SJCRH30 (cell line): Measurements from ENCODE around the gene PODXL2. TPM values are rescaled to one million over a fixed set of nuclear protein-coding genes. Genes with fewer than 3 reads are reported as not detected.

Experiments
- DNase-seq, 2 experiments: peaks; one replicate each; pipeline ENCODE4 v3.0.0-alpha.2; 2015 to 2020
- H3K27ac ChIP-seq: fragments of 250-450 bp; sonication (Bioruptor Pico); 2 replicates; pipeline ENCODE4 v1.5.1; 2020; ENCODE audit warnings: mild to moderate bottlenecking, moderate library complexity
- H3K27me3 ChIP-seq: fragments of 250-450 bp; sonication (Bioruptor Pico); 2 replicates; pipeline ENCODE4 v1.5.1; 2020; ENCODE audit warnings: mild to moderate bottlenecking, moderate library complexity
- H3K36me3 ChIP-seq: fragments of 250-450 bp; sonication (Bioruptor Pico); 2 replicates; pipeline ENCODE4 v1.5.1; 2020; ENCODE audit warnings: mild to moderate bottlenecking, moderate library complexity
- H3K4me1 ChIP-seq: fragments of 250-450 bp; sonication (Bioruptor Pico); 2 replicates; pipeline ENCODE4 v1.5.1; 2020; ENCODE audit warnings: mild to moderate bottlenecking, moderate library complexity
- H3K4me3 ChIP-seq: fragments of 250-450 bp; sonication (Bioruptor Pico); 2 replicates; pipeline ENCODE4 v1.5.1; 2020; ENCODE audit warnings: mild to moderate bottlenecking, moderate library complexity
- H3K9me3 ChIP-seq: fragments of 250-450 bp; sonication (Bioruptor Pico); replicated peaks from 2 replicates; pipeline ENCODE4 v1.5.1; 2020; ENCODE audit warnings: mild to moderate bottlenecking, moderate library complexity
- total RNA-seq: library from RNA; depleted of rRNA; stranded (reverse); fragments of >200 nt; shearing (Covaris generic); gene quantifications from 2 replicates; pipeline ENCODE4 v1.2.3, GENCODE V29; 2014

PODXL2 gene
- total RNA-seq, 1 experiment from 2014 or later: 10.7 TPM

DNA sequence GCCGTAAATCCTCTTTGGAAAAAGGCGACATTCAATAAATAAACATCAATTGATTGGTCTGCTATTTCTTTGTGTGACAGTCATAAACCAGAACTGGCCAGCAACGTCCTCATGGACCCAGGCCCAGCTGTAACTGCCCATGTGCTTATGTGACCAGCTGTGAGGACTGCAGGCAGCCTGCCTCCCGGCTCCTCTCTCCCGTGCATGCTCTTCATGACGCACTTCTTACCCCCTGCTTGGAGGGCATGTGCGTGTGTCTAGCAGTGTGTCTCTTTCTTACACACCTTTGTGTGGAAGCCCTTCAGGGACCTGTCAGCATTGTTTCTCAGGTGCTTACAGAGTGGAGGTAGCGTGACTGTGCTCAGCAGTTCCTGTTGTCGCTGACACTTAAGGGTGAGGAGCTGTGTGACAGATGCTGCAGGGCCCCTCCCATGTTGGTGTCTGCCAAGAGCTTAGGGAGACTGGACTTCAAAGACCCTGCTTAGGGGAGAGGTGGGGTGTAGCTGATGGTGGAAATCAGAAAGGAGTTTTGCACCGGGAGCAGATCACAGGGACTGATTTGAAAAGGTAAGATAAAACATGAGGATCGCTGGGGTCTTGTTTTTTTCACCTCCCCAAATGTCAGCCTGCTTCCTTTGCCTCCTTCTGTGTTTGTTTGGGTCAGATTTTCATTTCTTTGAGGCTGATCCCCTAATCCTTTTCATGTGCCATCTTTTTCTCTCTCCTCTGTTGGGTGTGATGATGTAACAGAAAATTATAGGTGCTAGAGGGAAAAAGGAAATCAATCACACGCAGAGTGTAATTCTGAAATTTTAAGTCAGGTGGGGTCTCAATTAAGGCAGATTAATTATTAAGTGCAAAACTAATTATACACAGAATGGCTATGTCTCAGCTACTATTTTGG, 2.1 kb downstream of the PODXL2 start:
- Histone ChIP-seq H3K4me3 (no peak overlapping the region), H3K27ac (no peak overlapping the region), H3K27me3 (0 out of 2 replicates have a peak, but pooled peaks cover 3% of the 10 kb centered on the region), H3K36me3 (no peaks in the 10 kb centered on the region), H3K9me3 (no peaks in the 10 kb centered on the region), H3K4me1 (no peaks in the 10 kb centered on the region)
- no peak for DNase-seq

GRCh38 chr3:127632035-127632820, 3.2 kb downstream of the PODXL2 start:
- no peaks in the 10 kb centered on the region for H3K36me3 ChIP-seq
- H3K27me3 ChIP-seq: 0 out of 2 replicates have a peak, but pooled peaks cover 3% of the 10 kb centered on the region
- no peak overlapping the region for H3K4me3 ChIP-seq
- H3K27ac ChIP-seq: no peak overlapping the region
- DNase-seq: peak in 1 of 2 experiments; percentile 29
- H3K4me1 ChIP-seq: no peaks in the 10 kb centered on the region
- H3K9me3 ChIP-seq: no peaks in the 10 kb centered on the region

- no peaks in the 10 kb centered on the region for H3K36me3 ChIP-seq
- 0 out of 2 replicates have a peak, but pooled peaks cover 3% of the 10 kb centered on the region for H3K27me3 ChIP-seq
- no peaks in the 10 kb centered on the region for H3K9me3 ChIP-seq
- no peak overlapping the region for H3K4me3 ChIP-seq
- DNase-seq: no peak
- H3K4me1 ChIP-seq: no peaks in the 10 kb centered on the region
- H3K27ac ChIP-seq: no peak overlapping the region
These were observed 5.7 kb downstream of the PODXL2 start for GRCh38 chr3:127634653-127635052.

- no peak for DNase-seq
- Histone ChIP-seq H3K27ac (no peak overlapping the region), H3K4me3 (no peak overlapping the region), H3K4me1 (no peaks in the 10 kb centered on the region), H3K9me3 (no peaks in the 10 kb centered on the region), H3K36me3 (no peaks in the 10 kb centered on the region), H3K27me3 (no peaks in the 10 kb centered on the region)
These were observed 8.6 kb downstream of the PODXL2 start for GRCh38 chr3:127637546-127637945.

DNA sequence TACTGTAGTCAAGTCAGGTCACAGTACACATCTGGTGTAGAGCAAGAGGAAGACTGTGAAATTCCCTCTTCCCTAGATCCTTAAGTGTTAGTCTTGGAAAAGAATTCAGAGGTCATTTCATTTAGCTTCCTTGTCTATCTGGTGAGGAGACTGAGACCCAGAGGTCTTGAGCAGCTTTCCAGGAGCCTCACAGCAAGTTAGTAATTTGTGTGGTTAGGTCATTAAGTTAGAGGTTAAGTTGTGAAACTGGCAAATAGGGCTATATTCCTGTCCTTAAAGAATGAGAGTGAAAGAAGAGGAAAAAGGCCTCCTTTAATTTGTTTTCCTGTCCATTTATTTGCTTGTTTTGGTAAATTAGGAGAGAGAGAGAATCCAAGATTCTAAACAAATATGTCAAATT, 9.0 kb downstream of the PODXL2 start:
- no peak overlapping the region for H3K27ac ChIP-seq
- no peaks in the 10 kb centered on the region for H3K27me3 ChIP-seq
- H3K9me3 ChIP-seq: no peaks in the 10 kb centered on the region
- H3K36me3 ChIP-seq: no peaks in the 10 kb centered on the region
- H3K4me1 ChIP-seq: no peaks in the 10 kb centered on the region
- no peak overlapping the region for H3K4me3 ChIP-seq
- DNase-seq: no peak

DNA sequence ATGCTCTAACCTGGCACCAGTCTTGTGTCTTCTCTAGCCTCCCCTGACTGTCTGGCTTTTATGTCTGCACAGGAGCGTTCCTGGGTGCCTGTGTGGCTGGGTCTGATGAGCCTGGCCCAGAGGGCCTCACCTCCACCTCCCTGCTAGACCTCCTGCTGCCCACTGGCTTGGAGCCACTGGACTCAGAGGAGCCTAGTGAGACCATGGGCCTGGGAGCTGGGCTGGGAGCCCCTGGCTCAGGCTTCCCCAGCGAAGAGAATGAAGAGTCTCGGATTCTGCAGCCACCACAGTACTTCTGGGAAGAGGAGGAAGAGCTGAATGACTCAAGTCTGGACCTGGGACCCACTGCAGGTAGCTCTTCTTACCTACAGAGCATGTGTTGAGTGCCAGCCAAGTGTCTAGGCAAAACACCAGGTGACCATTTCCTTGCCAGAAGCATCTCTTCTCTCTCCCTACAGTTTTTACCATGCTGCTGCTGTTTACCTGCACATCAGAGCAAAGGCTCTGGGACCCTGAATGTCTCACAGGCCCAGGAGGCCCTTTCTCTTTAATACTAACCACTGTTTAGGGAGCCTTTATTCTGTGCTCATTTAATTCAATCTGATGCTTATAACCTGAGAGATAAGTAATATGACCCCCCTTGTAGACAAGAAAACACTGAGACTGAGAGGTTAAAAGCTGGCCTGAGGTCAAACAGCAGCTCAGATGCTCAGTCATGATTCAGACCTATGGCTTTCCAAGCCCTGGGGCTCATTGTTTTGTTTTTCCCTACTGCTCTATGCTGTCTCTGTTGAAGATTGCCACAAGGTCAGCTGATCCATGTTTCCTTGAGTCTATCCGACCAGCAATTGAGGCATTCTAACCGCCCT, 10.4 kb downstream of the PODXL2 start:
- DNase-seq: no peak
- no peak overlapping the region for H3K4me3 ChIP-seq
- no peaks in the 10 kb centered on the region for H3K36me3 ChIP-seq
- no peaks in the 10 kb centered on the region for H3K27me3 ChIP-seq
- no peaks in the 10 kb centered on the region for H3K9me3 ChIP-seq
- no peak overlapping the region for H3K27ac ChIP-seq
- no peaks in the 10 kb centered on the region for H3K4me1 ChIP-seq

DNA sequence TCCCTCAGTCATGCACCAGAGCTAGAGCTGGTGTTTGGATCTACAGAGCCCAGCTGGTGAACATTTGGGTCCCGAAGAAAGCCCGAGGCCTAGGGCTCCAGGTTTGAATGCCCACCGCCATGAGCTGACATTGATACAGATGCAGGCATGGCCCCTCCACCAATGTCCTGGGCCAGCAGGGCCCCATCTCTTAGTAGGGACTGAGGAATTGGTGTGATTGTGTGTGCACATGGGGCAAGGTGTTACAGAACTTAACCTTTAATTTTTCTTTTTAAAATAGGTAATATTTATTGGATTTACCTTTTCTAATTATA, 11.0 kb downstream of the PODXL2 start:
- H3K4me3 ChIP-seq: no peak overlapping the region
- no peaks in the 10 kb centered on the region for H3K27me3 ChIP-seq
- no peak for DNase-seq
- H3K9me3 ChIP-seq: no peaks in the 10 kb centered on the region
- H3K4me1 ChIP-seq: no peaks in the 10 kb centered on the region
- H3K36me3 ChIP-seq: no peaks in the 10 kb centered on the region
- no peak overlapping the region for H3K27ac ChIP-seq

DNA sequence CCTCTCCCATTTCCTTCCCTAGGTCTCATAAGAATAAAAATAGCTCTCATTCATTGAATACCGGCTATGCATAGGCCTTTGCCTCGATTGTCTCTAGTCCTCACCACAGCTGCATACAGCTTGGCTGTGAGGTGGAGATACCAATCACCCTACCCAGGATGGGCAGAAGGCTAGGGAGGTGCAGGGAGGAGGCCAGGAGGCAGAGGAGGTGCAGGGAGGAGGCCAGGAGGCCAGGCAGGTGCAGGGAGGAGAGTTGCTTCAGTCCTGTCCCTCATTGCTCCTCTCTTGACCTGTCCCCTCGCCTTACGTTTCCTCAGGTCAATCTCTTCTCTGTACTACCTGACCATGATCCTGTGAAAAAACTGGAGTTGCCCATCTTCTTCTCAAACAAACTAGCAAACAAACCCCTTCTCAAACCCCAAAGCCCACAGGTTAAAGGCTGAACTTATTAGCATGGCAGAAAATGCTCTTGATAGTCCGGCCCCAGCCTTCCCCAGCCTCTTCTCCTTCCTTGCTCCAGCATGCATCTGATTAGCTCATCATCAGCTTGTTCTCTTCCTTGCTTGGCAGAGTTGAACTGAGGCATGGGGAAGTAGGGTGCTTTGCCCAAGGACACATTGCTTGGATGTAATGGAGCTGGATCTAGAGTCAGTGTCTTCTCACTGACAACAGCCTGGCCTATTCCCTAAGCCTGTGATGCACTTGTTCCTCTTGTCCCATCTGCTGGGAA, 15.8 kb downstream of the PODXL2 start:
- no peaks in the 10 kb centered on the region for H3K36me3 ChIP-seq
- no peak overlapping the region for H3K27ac ChIP-seq
- DNase-seq: no peak
- no peak overlapping the region for H3K4me3 ChIP-seq
- no peaks in the 10 kb centered on the region for H3K4me1 ChIP-seq
- no peaks in the 10 kb centered on the region for H3K27me3 ChIP-seq
- no peaks in the 10 kb centered on the region for H3K9me3 ChIP-seq

GRCh38 chr3:127645371-127646015, 16.5 kb downstream of the PODXL2 start:
- no peak overlapping the region for H3K4me3 ChIP-seq
- H3K27ac ChIP-seq: no peak overlapping the region
- no peaks in the 10 kb centered on the region for H3K36me3 ChIP-seq
- DNase-seq: no peak
- no peaks in the 10 kb centered on the region for H3K4me1 ChIP-seq
- no peaks in the 10 kb centered on the region for H3K9me3 ChIP-seq
- no peaks in the 10 kb centered on the region for H3K27me3 ChIP-seq

- H3K4me3 ChIP-seq: no peak overlapping the region
- H3K27ac ChIP-seq: no peak overlapping the region
- H3K36me3 ChIP-seq: no peaks in the 10 kb centered on the region
These were observed 17.6 kb downstream of the PODXL2 start for GRCh38 chr3:127646501-127647046.

GRCh38 chr3:127647166-127647844, 18.3 kb downstream of the PODXL2 start:
- no peaks in the 10 kb centered on the region for H3K27me3 ChIP-seq
- H3K27ac ChIP-seq: no peak overlapping the region
- H3K36me3 ChIP-seq: no peaks in the 10 kb centered on the region
- no peak overlapping the region for H3K4me3 ChIP-seq
- no peak for DNase-seq
- no peaks in the 10 kb centered on the region for H3K9me3 ChIP-seq
- peaks cover under 1% of the 10 kb centered on the region; the same call in 1 of the 2 replicates for H3K4me1 ChIP-seq

More at GRCh38 chr3:127646501-127647046, 17.6 kb downstream of the PODXL2 start:
- no peaks in the 10 kb centered on the region for H3K9me3 ChIP-seq
- H3K4me1 ChIP-seq: no peaks in the 10 kb centered on the region
- DNase-seq: no peak
- no peaks in the 10 kb centered on the region for H3K27me3 ChIP-seq

- Histone ChIP-seq H3K4me1 (peaks cover 3% of the 10 kb centered on the region; the same call in 1 of the 2 replicates), H3K4me3 (no peak overlapping the region), H3K27me3 (no peaks in the 10 kb centered on the region), H3K9me3 (no peaks in the 10 kb centered on the region), H3K36me3 (no peaks in the 10 kb centered on the region), H3K27ac (no peak overlapping the region)
- DNase-seq: no peak
These were observed 18.8 kb downstream of the PODXL2 start for GRCh38 chr3:127647845-127648204.

DNA sequence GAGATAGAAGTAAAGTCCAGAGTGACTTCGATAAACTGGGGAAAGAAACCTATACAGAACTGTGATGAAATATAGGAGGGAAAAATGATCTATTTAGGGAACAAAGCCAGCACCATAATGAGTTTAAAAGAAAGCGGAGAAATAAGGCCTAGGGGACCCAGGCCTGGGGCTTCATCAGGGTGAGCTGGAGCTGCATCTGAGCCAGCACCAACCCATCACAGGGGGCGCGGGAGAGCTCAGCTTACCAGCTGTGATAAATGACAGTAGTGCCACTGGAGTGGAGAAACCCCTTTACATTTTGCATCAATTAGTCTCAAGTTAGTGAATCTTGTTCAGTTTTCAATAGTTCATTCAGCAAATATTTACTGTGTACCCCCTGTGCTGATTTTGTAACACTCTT, 21.3 kb downstream of the PODXL2 start:
- Histone ChIP-seq H3K27ac (no peak overlapping the region), H3K4me3 (no peak overlapping the region), H3K9me3 (no peaks in the 10 kb centered on the region), H3K4me1 (peaks cover 6% of the 10 kb centered on the region), H3K36me3 (no peaks in the 10 kb centered on the region), H3K27me3 (no peaks in the 10 kb centered on the region)
- no peak for DNase-seq
